ENCODE data around the gene NRBF2. TPM values are rescaled to one million over a fixed set of nuclear protein-coding genes. Genes with fewer than 3 reads are reported as not detected.

The NRBF2 gene
- total RNA-seq (2014; rRNA removed; shearing (Covaris generic)) = 22.7 and 22.9 TPM in 2 replicates
- polyA plus RNA-seq (2016; fragmentation: Nextera tagmentation; extraction: Ambion mirVana) = 37.1 and 38.3 TPM in 2 replicates
- long read RNA-seq, transcript NRBF2-201 (4 exons, 1,853 nt) = major isoform, 49 of 52 reads
- long read RNA-seq, partial matches to known transcripts = 0 of 52 reads
- long read RNA-seq, other reads (novel, unspliced or antisense) = 3 of 52 reads

DNA sequence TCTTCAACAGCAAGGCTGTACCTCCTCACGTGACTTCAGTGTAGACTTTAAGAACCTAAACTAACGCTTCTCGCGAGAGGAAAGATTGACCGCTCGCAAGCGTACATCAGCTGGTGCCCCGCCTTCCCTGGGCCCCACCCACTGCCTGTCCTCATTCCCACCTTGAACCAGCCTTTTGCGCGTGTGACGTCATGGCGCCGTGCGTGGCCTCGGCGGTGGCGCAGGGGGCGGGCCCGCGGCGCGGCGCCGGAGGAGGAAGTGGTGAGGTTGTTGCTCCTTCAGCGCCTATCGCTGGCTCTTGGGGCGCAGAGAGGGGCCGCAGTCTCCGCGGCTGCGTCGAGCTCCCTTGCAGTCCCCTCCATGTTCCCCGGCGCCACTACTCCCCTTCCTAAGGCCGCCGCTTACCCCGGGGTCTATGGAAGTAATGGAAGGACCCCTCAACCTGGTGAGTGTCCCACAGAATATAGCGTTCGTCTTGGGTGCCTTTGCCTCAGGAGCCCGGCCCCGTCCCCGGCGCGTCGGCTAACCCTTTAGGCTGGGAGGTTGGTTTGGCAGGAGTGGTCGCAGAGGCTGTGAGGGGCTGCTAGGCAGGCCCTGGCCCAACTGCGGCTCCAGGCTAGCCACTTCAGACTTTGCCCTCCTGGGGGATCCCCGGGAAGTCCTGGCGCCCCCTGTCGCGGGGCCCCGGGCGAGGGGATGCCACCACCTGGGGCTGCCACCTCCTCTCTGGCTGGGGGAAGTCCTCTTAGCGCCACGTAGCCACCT, at the start of gene NRBF2:
Gene NRBF2, plus strand, starts transcription at position 273 of the 765 bp plus-strand sequence. Its CDS starts 143 bp downstream, at position 416.
- H4K20me1 ChIP-seq (replicated peaks; ENCODE audit: insufficient read depth) = no peaks in the 10 kb centered on the region
- peak within 1 kb of the TSS; percentile 67 for H2AFZ ChIP-seq
- H3F3A ChIP-seq (replicated peaks; ENCODE audit: low read depth) = no peaks in the 10 kb centered on the region
- Mint-ChIP-seq H3K4me1 (peaks cover 15% of the 10 kb centered on the region), H3K4me3 (peak within 1 kb of the TSS; percentile 87), H3K9me3 (peaks cover 23% of the 10 kb centered on the region), H3K27me3 (ENCODE audit: insufficient read depth, low read depth, poor library complexity) (peaks cover 4% of the 10 kb centered on the region), H3K27ac (peak within 1 kb of the TSS; percentile 93), H3K36me3 (ENCODE audit: low read depth) (peaks cover 21% of the 10 kb centered on the region)
- TF ChIP-seq, protein P1, sequence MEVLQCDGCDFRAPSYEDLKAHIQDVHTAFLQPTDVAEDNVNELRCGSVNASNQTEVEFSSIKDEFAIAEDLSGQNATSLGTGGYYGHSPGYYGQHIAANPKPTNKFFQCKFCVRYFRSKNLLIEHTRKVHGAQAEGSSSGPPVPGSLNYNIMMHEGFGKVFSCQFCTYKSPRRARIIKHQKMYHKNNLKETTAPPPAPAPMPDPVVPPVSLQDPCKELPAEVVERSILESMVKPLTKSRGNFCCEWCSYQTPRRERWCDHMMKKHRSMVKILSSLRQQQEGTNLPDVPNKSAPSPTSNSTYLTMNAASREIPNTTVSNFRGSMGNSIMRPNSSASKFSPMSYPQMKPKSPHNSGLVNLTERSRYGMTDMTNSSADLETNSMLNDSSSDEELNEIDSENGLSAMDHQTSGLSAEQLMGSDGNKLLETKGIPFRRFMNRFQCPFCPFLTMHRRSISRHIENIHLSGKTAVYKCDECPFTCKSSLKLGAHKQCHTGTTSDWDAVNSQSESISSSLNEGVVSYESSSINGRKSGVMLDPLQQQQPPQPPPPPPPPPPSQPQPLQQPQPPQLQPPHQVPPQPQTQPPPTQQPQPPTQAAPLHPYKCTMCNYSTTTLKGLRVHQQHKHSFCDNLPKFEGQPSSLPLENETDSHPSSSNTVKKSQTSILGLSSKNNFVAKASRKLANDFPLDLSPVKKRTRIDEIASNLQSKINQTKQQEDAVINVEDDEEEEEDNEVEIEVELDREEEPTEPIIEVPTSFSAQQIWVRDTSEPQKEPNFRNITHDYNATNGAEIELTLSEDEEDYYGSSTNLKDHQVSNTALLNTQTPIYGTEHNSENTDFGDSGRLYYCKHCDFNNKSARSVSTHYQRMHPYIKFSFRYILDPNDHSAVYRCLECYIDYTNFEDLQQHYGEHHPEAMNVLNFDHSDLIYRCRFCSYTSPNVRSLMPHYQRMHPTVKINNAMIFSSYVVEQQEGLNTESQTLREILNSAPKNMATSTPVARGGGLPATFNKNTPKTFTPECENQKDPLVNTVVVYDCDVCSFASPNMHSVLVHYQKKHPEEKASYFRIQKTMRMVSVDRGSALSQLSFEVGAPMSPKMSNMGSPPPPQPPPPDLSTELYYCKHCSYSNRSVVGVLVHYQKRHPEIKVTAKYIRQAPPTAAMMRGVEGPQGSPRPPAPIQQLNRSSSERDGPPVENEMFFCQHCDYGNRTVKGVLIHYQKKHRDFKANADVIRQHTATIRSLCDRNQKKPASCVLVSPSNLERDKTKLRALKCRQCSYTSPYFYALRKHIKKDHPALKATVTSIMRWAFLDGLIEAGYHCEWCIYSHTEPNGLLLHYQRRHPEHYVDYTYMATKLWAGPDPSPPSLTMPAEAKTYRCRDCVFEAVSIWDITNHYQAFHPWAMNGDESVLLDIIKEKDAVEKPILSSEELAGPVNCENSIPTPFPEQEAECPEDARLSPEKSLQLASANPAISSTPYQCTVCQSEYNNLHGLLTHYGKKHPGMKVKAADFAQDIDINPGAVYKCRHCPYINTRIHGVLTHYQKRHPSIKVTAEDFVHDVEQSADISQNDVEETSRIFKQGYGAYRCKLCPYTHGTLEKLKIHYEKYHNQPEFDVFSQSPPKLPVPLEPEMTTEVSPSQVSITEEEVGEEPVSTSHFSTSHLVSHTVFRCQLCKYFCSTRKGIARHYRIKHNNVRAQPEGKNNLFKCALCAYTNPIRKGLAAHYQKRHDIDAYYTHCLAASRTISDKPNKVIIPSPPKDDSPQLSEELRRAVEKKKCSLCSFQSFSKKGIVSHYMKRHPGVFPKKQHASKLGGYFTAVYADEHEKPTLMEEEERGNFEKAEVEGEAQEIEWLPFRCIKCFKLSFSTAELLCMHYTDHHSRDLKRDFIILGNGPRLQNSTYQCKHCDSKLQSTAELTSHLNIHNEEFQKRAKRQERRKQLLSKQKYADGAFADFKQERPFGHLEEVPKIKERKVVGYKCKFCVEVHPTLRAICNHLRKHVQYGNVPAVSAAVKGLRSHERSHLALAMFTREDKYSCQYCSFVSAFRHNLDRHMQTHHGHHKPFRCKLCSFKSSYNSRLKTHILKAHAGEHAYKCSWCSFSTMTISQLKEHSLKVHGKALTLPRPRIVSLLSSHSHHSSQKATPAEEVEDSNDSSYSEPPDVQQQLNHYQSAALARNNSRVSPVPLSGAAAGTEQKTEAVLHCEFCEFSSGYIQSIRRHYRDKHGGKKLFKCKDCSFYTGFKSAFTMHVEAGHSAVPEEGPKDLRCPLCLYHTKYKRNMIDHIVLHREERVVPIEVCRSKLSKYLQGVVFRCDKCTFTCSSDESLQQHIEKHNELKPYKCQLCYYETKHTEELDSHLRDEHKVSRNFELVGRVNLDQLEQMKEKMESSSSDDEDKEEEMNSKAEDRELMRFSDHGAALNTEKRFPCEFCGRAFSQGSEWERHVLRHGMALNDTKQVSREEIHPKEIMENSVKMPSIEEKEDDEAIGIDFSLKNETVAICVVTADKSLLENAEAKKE (CRISPR knock-in tag; IDR thresholded peaks at IDR 0.05) = no peak
- TF ChIP-seq ZNF114 (CRISPR knock-in tag; IDR thresholded peaks at IDR 0.05) (no peak), JUNB (IDR thresholded peaks at IDR 0.05; ENCODE audit: unreplicated experiment) (no peak), EZH2phosphoT487 (IDR thresholded peaks at IDR 0.05; ENCODE audit: unreplicated experiment) (no peak), ZNF331 (CRISPR knock-in tag; IDR thresholded peaks at IDR 0.05; ENCODE audit: low read depth) (no peak), EZH2 (IDR thresholded peaks at IDR 0.05; ENCODE audit: low read depth, unreplicated experiment) (no peak), NANOG (IDR thresholded peaks at IDR 0.05; ENCODE audit: borderline replicate concordance) (no peak), CREB1 (CRISPR knock-in tag; IDR thresholded peaks at IDR 0.05; ENCODE audit: low read depth) (peak; percentile 98), POLR2AphosphoS5 (IDR thresholded peaks at IDR 0.05; ENCODE audit: low read depth) (peak; percentile 90), STAT1 (IDR thresholded peaks at IDR 0.05; ENCODE audit: unreplicated experiment) (no peak)
- TF ChIP-seq, protein P2, sequence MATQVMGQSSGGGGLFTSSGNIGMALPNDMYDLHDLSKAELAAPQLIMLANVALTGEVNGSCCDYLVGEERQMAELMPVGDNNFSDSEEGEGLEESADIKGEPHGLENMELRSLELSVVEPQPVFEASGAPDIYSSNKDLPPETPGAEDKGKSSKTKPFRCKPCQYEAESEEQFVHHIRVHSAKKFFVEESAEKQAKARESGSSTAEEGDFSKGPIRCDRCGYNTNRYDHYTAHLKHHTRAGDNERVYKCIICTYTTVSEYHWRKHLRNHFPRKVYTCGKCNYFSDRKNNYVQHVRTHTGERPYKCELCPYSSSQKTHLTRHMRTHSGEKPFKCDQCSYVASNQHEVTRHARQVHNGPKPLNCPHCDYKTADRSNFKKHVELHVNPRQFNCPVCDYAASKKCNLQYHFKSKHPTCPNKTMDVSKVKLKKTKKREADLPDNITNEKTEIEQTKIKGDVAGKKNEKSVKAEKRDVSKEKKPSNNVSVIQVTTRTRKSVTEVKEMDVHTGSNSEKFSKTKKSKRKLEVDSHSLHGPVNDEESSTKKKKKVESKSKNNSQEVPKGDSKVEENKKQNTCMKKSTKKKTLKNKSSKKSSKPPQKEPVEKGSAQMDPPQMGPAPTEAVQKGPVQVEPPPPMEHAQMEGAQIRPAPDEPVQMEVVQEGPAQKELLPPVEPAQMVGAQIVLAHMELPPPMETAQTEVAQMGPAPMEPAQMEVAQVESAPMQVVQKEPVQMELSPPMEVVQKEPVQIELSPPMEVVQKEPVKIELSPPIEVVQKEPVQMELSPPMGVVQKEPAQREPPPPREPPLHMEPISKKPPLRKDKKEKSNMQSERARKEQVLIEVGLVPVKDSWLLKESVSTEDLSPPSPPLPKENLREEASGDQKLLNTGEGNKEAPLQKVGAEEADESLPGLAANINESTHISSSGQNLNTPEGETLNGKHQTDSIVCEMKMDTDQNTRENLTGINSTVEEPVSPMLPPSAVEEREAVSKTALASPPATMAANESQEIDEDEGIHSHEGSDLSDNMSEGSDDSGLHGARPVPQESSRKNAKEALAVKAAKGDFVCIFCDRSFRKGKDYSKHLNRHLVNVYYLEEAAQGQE (IDR thresholded peaks at IDR 0.05; ENCODE audit: unreplicated experiment) = no peak
- TF ChIP-seq, protein P3, sequence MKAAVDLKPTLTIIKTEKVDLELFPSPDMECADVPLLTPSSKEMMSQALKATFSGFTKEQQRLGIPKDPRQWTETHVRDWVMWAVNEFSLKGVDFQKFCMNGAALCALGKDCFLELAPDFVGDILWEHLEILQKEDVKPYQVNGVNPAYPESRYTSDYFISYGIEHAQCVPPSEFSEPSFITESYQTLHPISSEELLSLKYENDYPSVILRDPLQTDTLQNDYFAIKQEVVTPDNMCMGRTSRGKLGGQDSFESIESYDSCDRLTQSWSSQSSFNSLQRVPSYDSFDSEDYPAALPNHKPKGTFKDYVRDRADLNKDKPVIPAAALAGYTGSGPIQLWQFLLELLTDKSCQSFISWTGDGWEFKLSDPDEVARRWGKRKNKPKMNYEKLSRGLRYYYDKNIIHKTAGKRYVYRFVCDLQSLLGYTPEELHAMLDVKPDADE (IDR thresholded peaks at IDR 0.05) = 0 out of 2 replicates have a peak, but pooled peaks have one; percentile 13
- TF ChIP-seq, protein P4, sequence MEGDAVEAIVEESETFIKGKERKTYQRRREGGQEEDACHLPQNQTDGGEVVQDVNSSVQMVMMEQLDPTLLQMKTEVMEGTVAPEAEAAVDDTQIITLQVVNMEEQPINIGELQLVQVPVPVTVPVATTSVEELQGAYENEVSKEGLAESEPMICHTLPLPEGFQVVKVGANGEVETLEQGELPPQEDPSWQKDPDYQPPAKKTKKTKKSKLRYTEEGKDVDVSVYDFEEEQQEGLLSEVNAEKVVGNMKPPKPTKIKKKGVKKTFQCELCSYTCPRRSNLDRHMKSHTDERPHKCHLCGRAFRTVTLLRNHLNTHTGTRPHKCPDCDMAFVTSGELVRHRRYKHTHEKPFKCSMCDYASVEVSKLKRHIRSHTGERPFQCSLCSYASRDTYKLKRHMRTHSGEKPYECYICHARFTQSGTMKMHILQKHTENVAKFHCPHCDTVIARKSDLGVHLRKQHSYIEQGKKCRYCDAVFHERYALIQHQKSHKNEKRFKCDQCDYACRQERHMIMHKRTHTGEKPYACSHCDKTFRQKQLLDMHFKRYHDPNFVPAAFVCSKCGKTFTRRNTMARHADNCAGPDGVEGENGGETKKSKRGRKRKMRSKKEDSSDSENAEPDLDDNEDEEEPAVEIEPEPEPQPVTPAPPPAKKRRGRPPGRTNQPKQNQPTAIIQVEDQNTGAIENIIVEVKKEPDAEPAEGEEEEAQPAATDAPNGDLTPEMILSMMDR (conservative IDR thresholded peaks at IDR 0.05; ENCODE audit: low read depth in 2 of 2) = peak; percentile 23 to 30; a peak in 3 of 4 replicates
- peak within 1 kb of the TSS; percentile 89 for H3K4me3 ChIP-seq
- peak within 1 kb of the TSS; percentile 86 for H3K4me2 ChIP-seq
- H3K9me2 ChIP-seq (ENCODE audit: insufficient read depth) = peaks cover 18% of the 10 kb centered on the region
- ATAC-seq (peak; percentile 94), DNase-seq (ENCODE audit: low spot score) (peak; percentile 99)
- H3K79me2 ChIP-seq (replicated peaks; ENCODE audit: insufficient read depth) = peaks cover 46% of the 10 kb centered on the region
- peaks cover 16% of the 10 kb centered on the region for H3K4me1 ChIP-seq (ENCODE audit: insufficient read depth)
- H3K36me3 ChIP-seq (ENCODE audit: insufficient read depth) = no peaks in the 10 kb centered on the region
- peak within 1 kb of the TSS; percentile 88 for H3K27ac ChIP-seq (ENCODE audit: low read depth)
- no peaks in the 10 kb centered on the region for H3K27me3 ChIP-seq (ENCODE audit: insufficient read depth)
